HG03196 (cell line): Measurements from ENCODE around the gene CCDC32.

ENCODE experiments used
- ATAC-seq: cut with Tn5 transposase; IDR thresholded peaks from one replicate; pipeline ENCODE4 v1.9.1; 2021; ENCODE audit not compliant: unreplicated experiment

Gene CCDC32

GRCh38 chr15:40513609-40514008, 51.2 kb downstream of the CCDC32 start:
- no peak for ATAC-seq

- ATAC-seq, result no peak
Observed at GRCh38 chr15:40512440-40512839, 52.4 kb downstream of the CCDC32 start.

GRCh38 chr15:40511472-40512133, 53.2 kb downstream of the CCDC32 start:
- ATAC-seq, result no peak

- ATAC-seq, result no peak
Observed at GRCh38 chr15:40511093-40511471, 53.8 kb downstream of the CCDC32 start.

GRCh38 chr15:40510201-40510600, 54.6 kb downstream of the CCDC32 start:
- no peak for ATAC-seq

GRCh38 chr15:40508216-40508615, 56.6 kb downstream of the CCDC32 start:
- ATAC-seq, result no peak

- no peak for ATAC-seq
Observed at GRCh38 chr15:40506964-40507571, 57.8 kb downstream of the CCDC32 start.
